Measurements from ENCODE around the gene NOS1AP.

- TF ChIP-seq CTCF (IDR thresholded peaks at IDR 0.05) = no peak
- TF ChIP-seq POLR2A (IDR thresholded peaks at IDR 0.05) = no peak
These were observed 331.4 kb downstream of the NOS1AP start for GRCh38 chr1:162400790-162401355.

All from lower leg skin (tissue), 3 donors.